ENCODE data around the gene AUTS2. TPM values are rescaled to one million over a fixed set of nuclear protein-coding genes. Genes with fewer than 3 reads are reported as not detected.

The AUTS2 gene
- total RNA-seq (2013; cell fraction: nucleolus; rRNA removed), result 1,234 and 1,253 TPM in 2 replicates
- total RNA-seq (2014; rRNA removed) (23.8 and 26.8 TPM in 2 replicates), total RNA-seq (2014; rRNA removed; fragmentation: Illumina TruSeq; extraction: Trizol) (25.6 and 29.7 TPM in 2 replicates), total RNA-seq (2021) (51.6 and 55.6 TPM in 2 replicates), polyA plus RNA-seq (2011; rRNA removed) (32.5 and 37.5 TPM in 2 replicates), polyA plus RNA-seq (2014; fragmentation: Illumina TruSeq; extraction: Trizol) (23.4 and 28.1 TPM in 2 replicates), polyA plus RNA-seq (2014; fragmentation: Nextera tagmentation; extraction: Ambion mirVana) (1 to 10 TPM; 6.4 to 6.8 TPM), polyA plus RNA-seq (2014; rRNA removed) (19.4 and 30.3 TPM in 2 replicates), polyA plus RNA-seq (2016; fragmentation: Nextera tagmentation; extraction: Ambion mirVana) (10 to 100 TPM; 15.0 to 16.2 TPM), polyA minus RNA-seq (2011; rRNA and poly(A)+ RNA removed) (203 and 249 TPM in 2 replicates), Bru-seq, nascent RNA (percentile 90 among the genes with signal in this experiment), BruChase-seq, experiment 1, labeled RNA remaining after a 6-hour chase (percentile 89 among the genes with signal in this experiment), BruChase-seq, experiment 2, labeled RNA remaining after a 2-hour chase (percentile 92 among the genes with signal in this experiment)
- polyA plus RNA-seq (2011; ENCODE audit: low read depth), result 13.7 TPM
- polyA plus RNA-seq (2011; cell fraction: cytosol; rRNA removed), result 19.9 and 27.3 TPM in 2 replicates
- 211 and 223 TPM in 2 replicates for polyA plus RNA-seq (2011; cell fraction: nucleus; rRNA removed)
- polyA plus RNA-seq (2012), result 22.5 and 23.0 TPM in 2 replicates
- polyA minus RNA-seq (2011; cell fraction: cytosol; rRNA and poly(A)+ RNA removed), result 41.4 and 49.9 TPM in 2 replicates
- polyA minus RNA-seq (2011; cell fraction: nucleus; rRNA and poly(A)+ RNA removed), result 479 and 749 TPM in 2 replicates
- long read RNA-seq, experiment 1, partial matches to known transcripts, result 0 of 4 reads
- long read RNA-seq, experiment 1, other reads (novel, unspliced or antisense), result 4 of 4 reads
- long read RNA-seq, experiment 2, partial matches to known transcripts, result 1 of 45 reads
- long read RNA-seq, experiment 2, other reads (novel, unspliced or antisense), result 42 of 45 reads

DNA sequence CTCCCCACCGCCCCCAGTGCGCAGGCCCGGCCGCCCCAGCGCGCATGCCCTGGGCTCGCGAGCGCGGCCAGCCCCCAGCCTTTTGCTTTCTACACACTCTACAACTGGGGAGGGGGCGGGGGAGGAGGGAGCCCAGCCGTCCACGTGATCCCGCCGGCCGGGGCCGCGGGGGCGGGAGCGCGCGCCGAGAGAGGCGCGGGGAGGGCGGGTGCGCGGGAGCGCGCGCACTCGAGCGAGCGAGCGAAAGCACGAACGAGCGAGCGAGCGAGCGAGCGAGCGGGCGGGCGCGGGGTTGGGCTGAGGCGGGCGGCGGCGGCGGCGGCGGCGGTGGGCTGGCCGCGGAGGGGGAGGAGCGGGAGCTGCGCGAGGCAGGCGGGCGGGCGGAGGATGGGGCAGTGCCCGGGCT lies at the start of gene AUTS2:
TSS of gene AUTS2 (plus strand) at position 395 of the 406 bp plus-strand sequence. CDS start 1,179 bp downstream, outside the sequence.
- DNase-seq (ENCODE audit: low read depth, low spot score), result no peak
- H3K79me2 ChIP-seq (ENCODE audit: control insufficient read depth, insufficient read depth, low read length), result peaks cover 28% of the 10 kb centered on the region
- peak within 1 kb of the TSS; percentile 99 for H3K4me2 ChIP-seq (ENCODE audit: control insufficient read depth, insufficient read depth)
- ChIA-PET POLR2A (no interaction called here), RAD21 (ENCODE audit: unreplicated experiment) (interaction anchor here (0.6 to 1.7 kb wide), 3 partner anchors 51 to 141 kb away, joined by 3 to 4 read pairs (median 3); no protein-coding TSS in a partner anchor), SMC1A (ENCODE audit: uncharacterized antibody, unreplicated experiment) (no interaction called here), CTCF (no interaction called here)
- peak; percentile 72 for ATAC-seq
- H3K27me3 ChIP-seq (replicated peaks in 1 of 2; ENCODE audit: control insufficient read depth in 2 of 2, insufficient read depth in 2 of 2, low read length in 1 of 2), result no peaks in the 10 kb centered on the region; a peak in 1 of 4 replicates
- peak within 1 kb of the TSS; percentile 78 for H2AFZ ChIP-seq (ENCODE audit: control insufficient read depth, low read depth, low read length)
- no peaks in the 10 kb centered on the region for H3K9me3 ChIP-seq (replicated peaks; ENCODE audit: control insufficient read depth, insufficient read depth, low read length)
- intact Hi-C loops (cut with micrococcal nuclease; ENCODE audit: unreplicated experiment), result no loop called here
- no peaks in the 10 kb centered on the region for H4K20me1 ChIP-seq (ENCODE audit: control insufficient read depth, insufficient read depth)
- no peak for FAIRE-seq
- H3K4me1 ChIP-seq (ENCODE audit: control insufficient read depth, insufficient read depth, low read length), result peaks cover 8% of the 10 kb centered on the region; the same call in 1 of the 2 replicates
- no peak within 1 kb of the TSS for H3K27ac ChIP-seq (ENCODE audit: control insufficient read depth, insufficient read depth)
- H3K36me3 ChIP-seq (ENCODE audit: control insufficient read depth in 2 of 2, insufficient read depth in 2 of 2, low read length in 1 of 2), result no peaks in the 10 kb centered on the region
- H3K4me3 ChIP-seq, result peak within 1 kb of the TSS; percentile 97
- peak within 1 kb of the TSS; percentile 74 for H3K9ac ChIP-seq (ENCODE audit: control insufficient read depth, insufficient read depth, low read length)
- in situ Hi-C loops (cut with MboI), result no loop called here
- 0% methylated on average over 27 of the region's 63 CpGs for WGBS (ENCODE audit: insufficient coverage, insufficient replicate concordance, low lambda C conversion rate, missing lambda C conversion rate)
- no TSS peak for BruUV-seq (replicated peaks)
- TF ChIP-seq, protein P1, sequence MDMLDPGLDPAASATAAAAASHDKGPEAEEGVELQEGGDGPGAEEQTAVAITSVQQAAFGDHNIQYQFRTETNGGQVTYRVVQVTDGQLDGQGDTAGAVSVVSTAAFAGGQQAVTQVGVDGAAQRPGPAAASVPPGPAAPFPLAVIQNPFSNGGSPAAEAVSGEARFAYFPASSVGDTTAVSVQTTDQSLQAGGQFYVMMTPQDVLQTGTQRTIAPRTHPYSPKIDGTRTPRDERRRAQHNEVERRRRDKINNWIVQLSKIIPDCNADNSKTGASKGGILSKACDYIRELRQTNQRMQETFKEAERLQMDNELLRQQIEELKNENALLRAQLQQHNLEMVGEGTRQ (IDR thresholded peaks at IDR 0.05; ENCODE audit: borderline replicate concordance, low read depth, low read length), result peak; percentile 39
- TF ChIP-seq NRF1 (conservative IDR thresholded peaks at IDR 0.05; ENCODE audit: low read depth, low read length) (peak; percentile 50), WRNIP1 (IDR thresholded peaks at IDR 0.05; ENCODE audit: borderline replicate concordance, low read depth, low read length) (no peak), EZH2 (IDR thresholded peaks at IDR 0.05; ENCODE audit: borderline replicate concordance, control insufficient read depth, low read depth, low read length) (no peak), BHLHE40 (IDR thresholded peaks at IDR 0.05; ENCODE audit: borderline replicate concordance in 1 of 2, low read depth in 2 of 2, low read length in 1 of 2) (peak in 1 of 2 experiments; percentile 75; a peak in 2 of 4 replicates), EGR1 (IDR thresholded peaks at IDR 0.05; ENCODE audit: borderline replicate concordance in 1 of 2, low read depth in 2 of 2, low read length in 2 of 2) (peak in 1 of 2 experiments; percentile 94; a peak in 2 of 3 replicates), BACH1 (IDR thresholded peaks at IDR 0.05; ENCODE audit: borderline replicate concordance) (no peak; the same call in 1 of the 2 replicates), SREBF1 (IDR thresholded peaks at IDR 0.05; ENCODE audit: low read length) (no peak), NR2F1 (conservative IDR thresholded peaks at IDR 0.05) (no peak), POLR2A (IDR thresholded peaks at IDR 0.05; ENCODE audit: low read depth, low read length) (0 out of 2 replicates have a peak, but pooled peaks have one; percentile 49)
- TF ChIP-seq, protein P2, sequence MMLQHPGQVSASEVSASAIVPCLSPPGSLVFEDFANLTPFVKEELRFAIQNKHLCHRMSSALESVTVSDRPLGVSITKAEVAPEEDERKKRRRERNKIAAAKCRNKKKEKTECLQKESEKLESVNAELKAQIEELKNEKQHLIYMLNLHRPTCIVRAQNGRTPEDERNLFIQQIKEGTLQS (IDR thresholded peaks at IDR 0.05; ENCODE audit: borderline replicate concordance, extremely low read depth, low read depth, low read length), result no peak; the same call in 1 of the 2 replicates
- TF ChIP-seq, protein P3, sequence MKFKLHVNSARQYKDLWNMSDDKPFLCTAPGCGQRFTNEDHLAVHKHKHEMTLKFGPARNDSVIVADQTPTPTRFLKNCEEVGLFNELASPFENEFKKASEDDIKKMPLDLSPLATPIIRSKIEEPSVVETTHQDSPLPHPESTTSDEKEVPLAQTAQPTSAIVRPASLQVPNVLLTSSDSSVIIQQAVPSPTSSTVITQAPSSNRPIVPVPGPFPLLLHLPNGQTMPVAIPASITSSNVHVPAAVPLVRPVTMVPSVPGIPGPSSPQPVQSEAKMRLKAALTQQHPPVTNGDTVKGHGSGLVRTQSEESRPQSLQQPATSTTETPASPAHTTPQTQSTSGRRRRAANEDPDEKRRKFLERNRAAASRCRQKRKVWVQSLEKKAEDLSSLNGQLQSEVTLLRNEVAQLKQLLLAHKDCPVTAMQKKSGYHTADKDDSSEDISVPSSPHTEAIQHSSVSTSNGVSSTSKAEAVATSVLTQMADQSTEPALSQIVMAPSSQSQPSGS (IDR thresholded peaks at IDR 0.05; ENCODE audit: low read length), result no peak
- TF ChIP-seq, protein P4, sequence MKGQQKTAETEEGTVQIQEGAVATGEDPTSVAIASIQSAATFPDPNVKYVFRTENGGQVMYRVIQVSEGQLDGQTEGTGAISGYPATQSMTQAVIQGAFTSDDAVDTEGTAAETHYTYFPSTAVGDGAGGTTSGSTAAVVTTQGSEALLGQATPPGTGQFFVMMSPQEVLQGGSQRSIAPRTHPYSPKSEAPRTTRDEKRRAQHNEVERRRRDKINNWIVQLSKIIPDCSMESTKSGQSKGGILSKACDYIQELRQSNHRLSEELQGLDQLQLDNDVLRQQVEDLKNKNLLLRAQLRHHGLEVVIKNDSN (IDR thresholded peaks at IDR 0.05; ENCODE audit: borderline replicate concordance, extremely low read length, insufficient read depth, low read depth, low read length), result peak; percentile 70

Measured in GM12878 (cell line).